HCT116 (cell line): ENCODE data around the gene CCNL1.

ENCODE experiments used
- CBX3 ChIP-seq: IDR thresholded peaks from 2 replicates; pipeline ENCODE4 v1.6.1; 2012; ENCODE audit warnings: low read depth
- POLR2A ChIP-seq: IDR thresholded peaks from 2 replicates; pipeline ENCODE4 v1.7.0; 2011; ENCODE audit warnings: borderline replicate concordance; ENCODE audit not compliant: insufficient read depth, insufficient read length; ENCODE audit errors: extremely low read depth

GRCh38 chr3:157156837-157157635, 2.9 kb downstream of the CCNL1 start:
- no peak for TF ChIP-seq POLR2A
- no peak for TF ChIP-seq CBX3
